ENCODE data around the gene SAT2.

SAT2 gene

DNA sequence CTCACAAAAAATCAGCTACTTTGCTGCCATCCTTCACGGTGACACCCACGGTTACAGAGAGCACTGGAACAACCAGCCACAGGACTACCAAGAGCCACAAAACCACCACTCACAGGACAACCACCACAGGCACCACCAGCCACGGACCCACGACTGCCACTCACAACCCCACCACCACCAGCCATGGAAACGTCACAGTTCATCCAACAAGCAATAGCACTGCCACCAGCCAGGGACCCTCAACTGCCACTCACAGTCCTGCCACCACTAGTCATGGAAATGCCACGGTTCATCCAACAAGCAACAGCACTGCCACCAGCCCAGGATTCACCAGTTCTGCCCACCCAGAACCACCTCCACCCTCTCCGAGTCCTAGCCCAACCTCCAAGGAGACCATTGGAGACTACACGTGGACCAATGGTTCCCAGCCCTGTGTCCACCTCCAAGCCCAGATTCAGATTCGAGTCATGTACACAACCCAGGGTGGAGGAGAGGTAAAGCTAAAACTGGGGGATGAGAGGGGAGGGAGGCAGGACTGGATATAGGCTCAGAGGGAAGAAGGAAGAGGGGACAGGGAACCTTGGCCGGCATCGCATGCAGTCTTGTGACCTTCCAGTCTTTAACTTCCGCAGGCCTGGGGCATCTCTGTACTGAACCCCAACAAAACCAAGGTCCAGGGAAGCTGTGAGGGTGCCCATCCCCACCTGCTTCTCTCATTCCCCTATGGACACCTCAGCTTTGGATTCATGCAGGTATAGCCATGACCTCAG lies 47.6 kb downstream of the SAT2 start:
- in situ Hi-C loops (cut with MboI; ENCODE audit: low pct_unique_long_range_greater_than_20kb, low sequenced_read_pairs, unreplicated experiment), result no loop called here
- no peak for DNase-seq (ENCODE audit: low spot score)
- no peak for TF ChIP-seq CTCF (IDR thresholded peaks at IDR 0.05; ENCODE audit: extremely low read depth, insufficient read depth, missing control alignments)

DNA sequence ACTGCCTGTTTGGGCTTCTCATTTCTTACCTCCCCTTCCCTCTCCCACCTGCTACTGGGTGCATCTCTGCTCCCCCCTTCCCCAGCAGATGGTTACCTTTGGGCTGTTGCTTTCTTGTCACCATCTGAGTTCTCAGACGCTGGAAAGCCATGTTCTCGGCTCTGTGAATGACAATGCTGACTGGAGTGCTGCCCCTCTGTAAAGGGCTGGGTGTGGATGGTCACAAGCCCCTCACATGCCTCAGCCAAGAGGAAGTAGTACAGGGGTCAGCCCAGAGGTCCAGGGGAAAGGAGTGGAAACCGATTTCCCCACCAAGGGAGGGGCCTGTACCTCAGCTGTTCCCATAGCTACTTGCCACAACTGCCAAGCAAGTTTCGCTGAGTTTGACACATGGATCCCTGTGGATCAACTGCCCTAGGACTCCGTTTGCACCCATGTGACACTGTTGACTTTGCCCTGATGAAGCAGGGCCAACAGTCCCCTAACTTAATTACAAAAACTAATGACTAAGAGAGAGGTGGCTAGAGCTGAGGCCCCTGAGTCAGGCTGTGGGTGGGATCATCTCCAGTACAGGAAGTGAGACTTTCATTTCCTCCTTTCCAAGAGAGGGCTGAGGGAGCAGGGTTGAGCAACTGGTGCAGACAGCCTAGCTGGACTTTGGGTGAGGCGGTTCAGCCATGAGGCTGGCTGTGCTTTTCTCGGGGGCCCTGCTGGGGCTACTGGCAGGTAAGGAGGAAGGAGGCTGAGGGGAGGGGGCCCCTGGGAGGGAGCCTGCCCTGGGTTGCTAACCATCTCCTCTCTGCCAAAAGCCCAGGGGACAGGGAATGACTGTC lies 48.4 kb downstream of the SAT2 start, which contains the start of gene CD68:
Gene CD68 (plus strand): TSS at position 638 of the 833 bp plus-strand sequence. CDS start 40 bp downstream, at position 678.
- TF ChIP-seq CTCF (IDR thresholded peaks at IDR 0.05; ENCODE audit: extremely low read depth, insufficient read depth, missing control alignments), result no peak
- in situ Hi-C loops (cut with MboI; ENCODE audit: low pct_unique_long_range_greater_than_20kb, low sequenced_read_pairs, unreplicated experiment), result no loop called here
- peak; percentile 79 for DNase-seq (ENCODE audit: low spot score)

DNA sequence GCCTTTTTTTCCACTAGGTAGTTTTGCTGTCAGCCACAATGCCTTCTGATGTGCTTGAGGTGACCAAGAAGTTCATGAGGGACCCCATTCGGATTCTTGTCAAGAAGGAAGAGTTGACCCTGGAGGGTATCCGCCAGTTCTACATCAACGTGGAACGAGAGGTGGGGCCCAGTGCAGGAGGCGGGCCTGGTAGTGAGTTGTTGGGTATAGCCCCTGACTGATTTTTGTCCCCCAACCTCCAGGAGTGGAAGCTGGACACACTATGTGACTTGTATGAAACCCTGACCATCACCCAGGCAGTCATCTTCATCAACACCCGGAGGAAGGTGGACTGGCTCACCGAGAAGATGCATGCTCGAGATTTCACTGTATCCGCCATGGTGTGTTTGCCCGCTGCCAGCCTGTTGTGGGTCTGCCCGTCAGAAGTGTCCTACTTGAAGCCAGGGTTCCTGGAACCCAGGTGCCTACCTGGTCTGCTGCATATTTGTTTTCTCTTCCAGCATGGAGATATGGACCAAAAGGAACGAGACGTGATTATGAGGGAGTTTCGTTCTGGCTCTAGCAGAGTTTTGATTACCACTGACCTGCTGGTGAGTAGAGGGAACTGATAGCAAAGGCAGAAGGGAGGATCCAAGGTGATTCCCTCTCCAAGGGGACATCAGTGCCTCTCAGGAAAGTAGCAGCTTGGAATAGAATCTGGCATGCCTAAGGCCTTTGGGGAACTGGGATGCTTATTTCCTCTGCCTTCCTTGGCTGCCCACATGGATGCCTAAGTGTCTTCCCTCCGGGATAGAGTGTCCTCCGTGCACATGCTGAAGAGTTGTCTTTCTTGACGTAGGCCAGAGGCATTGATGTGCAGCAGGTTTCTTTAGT lies 50.1 kb downstream of the SAT2 start:
- no peak for DNase-seq (ENCODE audit: low spot score)
- in situ Hi-C loops (cut with MboI; ENCODE audit: low pct_unique_long_range_greater_than_20kb, low sequenced_read_pairs, unreplicated experiment), result no loop called here
- no peak for TF ChIP-seq CTCF (IDR thresholded peaks at IDR 0.05; ENCODE audit: extremely low read depth, insufficient read depth, missing control alignments)

- DNase-seq (ENCODE audit: low spot score), result no peak
- no peak for TF ChIP-seq CTCF (IDR thresholded peaks at IDR 0.05; ENCODE audit: extremely low read depth, insufficient read depth, missing control alignments)
- in situ Hi-C loops (cut with MboI; ENCODE audit: low pct_unique_long_range_greater_than_20kb, low sequenced_read_pairs, unreplicated experiment), result no loop called here
Measured at GRCh38 chr17:7576432-7576937, 51.1 kb downstream of the SAT2 start.

Measured in GM13977 (cell line).